HG03521 (cell line): ENCODE results near the gene KLHL42.
A peak's percentile ranks its signal among the peaks of the same experiment; 100 is the strongest.
"Not testable (repeated sequence)": the region's sequence is repeated elsewhere in the genome, so short reads cannot be mapped to it uniquely, and the experiment has no call there.

ENCODE experiments used
- ATAC-seq: cut with Tn5 transposase; IDR thresholded peaks from one replicate; pipeline ENCODE4 v1.9.1; 2021; ENCODE audit warnings: mild to moderate bottlenecking, moderate library complexity; ENCODE audit not compliant: unreplicated experiment

Gene KLHL42

GRCh38 chr12:27779920-27780611, at the start of gene KLHL42, which contains the start of gene MANSC4:
Gene KLHL42 (plus strand): TSS chr12:27780233. CDS start chr12:27780331, 98 bp downstream.
Gene MANSC4 (minus strand): TSS chr12:27780236. CDS start chr12:27771276, 8,960 bp downstream.
- ATAC-seq, result peak; percentile 82

- no peak for ATAC-seq
Measured at GRCh38 chr12:27732281-27732680, 47.8 kb upstream of the KLHL42 start.

- no peak for ATAC-seq
Measured at GRCh38 chr12:27733052-27733656, 46.9 kb upstream of the KLHL42 start.

GRCh38 chr12:27733791-27734190, 46.2 kb upstream of the KLHL42 start:
- ATAC-seq, result no peak

GRCh38 chr12:27734321-27734720, 45.7 kb upstream of the KLHL42 start:
- not testable (repeated sequence) for ATAC-seq

- no peak for ATAC-seq
Measured at GRCh38 chr12:27743601-27744000, 36.4 kb upstream of the KLHL42 start.

- not testable (repeated sequence) for ATAC-seq
Measured at GRCh38 chr12:27745734-27746133, 34.3 kb upstream of the KLHL42 start.

GRCh38 chr12:27747111-27747820, 32.8 kb upstream of the KLHL42 start:
- ATAC-seq, result no peak

- no peak for ATAC-seq
Measured at GRCh38 chr12:27751386-27752047, 28.5 kb upstream of the KLHL42 start.

- ATAC-seq, result no peak
Measured at GRCh38 chr12:27754795-27755194, 25.2 kb upstream of the KLHL42 start.

GRCh38 chr12:27756670-27757195, 23.3 kb upstream of the KLHL42 start:
- ATAC-seq, result no peak

- no peak for ATAC-seq
Measured at GRCh38 chr12:27762757-27763156, 17.3 kb upstream of the KLHL42 start.

GRCh38 chr12:27766587-27766986, 13.4 kb upstream of the KLHL42 start:
- ATAC-seq, result no peak

GRCh38 chr12:27769142-27769673, 10.8 kb upstream of the KLHL42 start:
- ATAC-seq, result no peak

GRCh38 chr12:27771481-27772327, 8.3 kb upstream of the KLHL42 start:
- no peak for ATAC-seq

- ATAC-seq, result no peak
Measured at GRCh38 chr12:27772328-27773049, 7.5 kb upstream of the KLHL42 start.

GRCh38 chr12:27777141-27777540, 2.9 kb upstream of the KLHL42 start:
- ATAC-seq, result no peak

GRCh38 chr12:27778206-27778605, 1.8 kb upstream of the KLHL42 start:
- no peak for ATAC-seq

- ATAC-seq, result peak; percentile 42
Measured at GRCh38 chr12:27779416-27779919, 565 bp upstream of the KLHL42 start.
